A549 treated with AZD2906 at 1 μM for 4 hours (cell line): Measurements from ENCODE around the gene C11orf97. TPM values are rescaled to one million over a fixed set of nuclear protein-coding genes. Genes with fewer than 3 reads are reported as not detected.

Experiments
- total RNA-seq: library from RNA; stranded (reverse); fragments of 200-300 nt; extraction: Qiagen RNA extraction; gene quantifications from 5 replicates; pipeline ENCODE4 v1.2.3, GENCODE V29; 2022

Gene C11orf97
- total RNA-seq: not detected in 5 replicates

GRCh38 chr11:94511932-94512781 lies at the start of gene C11orf97:
TSS of gene C11orf97 (plus strand) at chr11:94512461. CDS start at chr11:94512529, 68 bp downstream.

GRCh38 chr11:94493281-94494125 lies 18.8 kb upstream of the C11orf97 start, which contains the start of the genes ANKRD49 and MRE11:
TSS of gene ANKRD49 (plus strand) at chr11:94493984. CDS start at chr11:94496694, 2,710 bp downstream.
TSS of gene MRE11 (minus strand) at chr11:94493844. CDS start at chr11:94492801, 1,043 bp downstream.

GRCh38 chr11:94543695-94544645 lies 31.7 kb downstream of the C11orf97 start, which contains the start of gene FUT4:
TSS of gene FUT4 (plus strand) at chr11:94543921. CDS start at chr11:94544134, 213 bp downstream.

GRCh38 chr11:94567181-94567670 lies 55.0 kb downstream of the C11orf97 start, which contains the start of gene PIWIL4:
TSS of gene PIWIL4 (plus strand) at chr11:94567368. CDS start at chr11:94567519, 151 bp downstream.

Other genes with a start within 250 kb of the C11orf97 start
- not detected in 5 replicates for gene IZUMO1R, start 207.9 kb upstream of the C11orf97 start, total RNA-seq
- 0.08 to 0.11 TPM (median 0.09 TPM) in 5 replicates for gene GPR83, start 111.0 kb upstream of the C11orf97 start, total RNA-seq
- 10.6 to 19.9 TPM (median 13.9 TPM) in 5 replicates for gene MRE11, start 18.6 kb upstream of the C11orf97 start, total RNA-seq
- 4.8 to 7.8 TPM (median 6.5 TPM) in 5 replicates for gene ANKRD49, start 18.5 kb upstream of the C11orf97 start, total RNA-seq
- 2.5 to 3.1 TPM (median 2.9 TPM) in 5 replicates for gene FUT4, start 31.5 kb downstream of the C11orf97 start, total RNA-seq
- 0.15 to 0.30 TPM (median 0.21 TPM) in 5 replicates for gene PIWIL4, start 54.9 kb downstream of the C11orf97 start, total RNA-seq